ENCODE results near the gene DISC1.

Gene DISC1

DNA sequence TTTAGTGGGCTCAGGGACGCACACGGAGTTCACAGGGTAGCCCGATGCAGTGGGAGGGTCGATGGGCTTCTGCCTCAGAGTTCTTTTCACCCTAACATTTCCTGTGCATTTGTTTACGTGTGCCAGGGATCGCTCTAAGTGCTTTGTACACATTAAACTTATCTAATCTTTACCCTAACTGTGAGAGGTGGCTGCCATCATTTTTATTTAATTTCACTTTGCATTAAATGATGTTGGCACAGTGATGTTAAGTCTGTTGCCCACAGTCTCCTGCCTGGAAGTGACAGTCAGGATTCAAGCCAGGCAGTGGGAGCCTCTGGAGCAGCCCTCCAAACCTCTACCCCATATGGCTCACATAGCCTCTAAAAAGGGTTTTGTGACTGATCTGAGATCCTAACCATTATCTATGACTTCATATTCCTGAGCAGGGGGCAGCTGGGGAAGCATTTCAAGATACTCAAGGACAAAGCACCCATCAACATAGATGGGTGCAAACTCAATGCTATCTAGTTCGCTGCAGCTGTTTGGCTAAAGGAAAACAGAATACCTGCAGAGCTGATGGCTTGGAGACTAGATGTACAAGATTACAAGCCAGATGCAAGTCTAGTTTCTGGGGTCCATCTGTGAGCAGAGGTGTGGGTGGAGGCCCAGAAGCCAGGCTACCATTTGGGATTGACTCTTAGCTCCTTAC, 303.8 kb downstream of the DISC1 start:
- H3K14ac ChIP-seq (ENCODE audit: low read length) = no peak overlapping the region
- no peaks in the 10 kb centered on the region for H3K27me3 ChIP-seq (ENCODE audit: control insufficient read depth in 3 of 3, insufficient read depth in 3 of 3, low read depth in 1 of 3, low read length in 3 of 3)
- H3K4ac ChIP-seq (ENCODE audit: low read length) = no peak overlapping the region
- H3K36me3 ChIP-seq (replicated peaks in 1 of 2; ENCODE audit: control insufficient read depth in 2 of 2, insufficient read depth in 2 of 2, low read length in 2 of 2) = no peaks in the 10 kb centered on the region
- H3K79me1 ChIP-seq (ENCODE audit: low read depth, low read length) = no peaks in the 10 kb centered on the region
- no peak overlapping the region for H2AFZ ChIP-seq (ENCODE audit: low read length)
- H2AK5ac ChIP-seq (ENCODE audit: low read depth, low read length) = no peak overlapping the region
- peak overlapping the region; percentile 82 for H3K27ac ChIP-seq (replicated peaks; ENCODE audit: low read length)
- whole genome bisulfite sequencing, 2 donors (ENCODE audit: extremely low coverage in 2 of 2, insufficient read length in 2 of 2, insufficient replicate concordance in 1 of 2) = no CpG with 5 or more reads among the region's 7 CpGs
- H3K4me1 ChIP-seq (ENCODE audit: control insufficient read depth in 2 of 2, insufficient read depth in 1 of 2, low read depth in 1 of 2, low read length in 2 of 2) = peaks cover 9 to 43% of the 10 kb centered on the region in 2 donors
- no peak overlapping the region for H2BK15ac ChIP-seq (ENCODE audit: low read length)
- H3K9me3 ChIP-seq (replicated peaks in 1 of 2; ENCODE audit: control insufficient read depth in 2 of 2, insufficient read depth in 1 of 2, low read depth in 1 of 2, low read length in 2 of 2) = peaks cover 2 to 27% of the 10 kb centered on the region in 2 donors
- H3K9ac ChIP-seq (ENCODE audit: low read depth, low read length, poor library complexity) = no peak overlapping the region
- no peak overlapping the region for H3K23ac ChIP-seq (ENCODE audit: low read depth, low read length, poor library complexity)
- no peak overlapping the region for H2BK120ac ChIP-seq (ENCODE audit: low read depth, low read length)
- H4K91ac ChIP-seq (ENCODE audit: low read depth, low read length, poor library complexity) = no peak overlapping the region
- H2BK12ac ChIP-seq (ENCODE audit: low read length) = no peak overlapping the region
- no peak for DNase-seq (ENCODE audit: low spot score)
- no peak overlapping the region for H3K4me3 ChIP-seq (ENCODE audit: low read length in 2 of 2)
- no peak overlapping the region for H3K18ac ChIP-seq (ENCODE audit: low read length)
- H4K8ac ChIP-seq (ENCODE audit: low read depth, low read length) = no peak overlapping the region
- H3K4me2 ChIP-seq (ENCODE audit: insufficient read depth, low read length, poor library complexity, severe bottlenecking) = no peak overlapping the region
- H2BK5ac ChIP-seq (ENCODE audit: low read length) = no peak overlapping the region

- no peak overlapping the region for H3K18ac ChIP-seq (ENCODE audit: low read length)
- no peak overlapping the region for H2AK5ac ChIP-seq (ENCODE audit: low read depth, low read length)
- no peak overlapping the region for H3K4ac ChIP-seq (ENCODE audit: low read length)
- H3K9ac ChIP-seq (ENCODE audit: low read depth, low read length, poor library complexity) = no peak overlapping the region
- H2BK12ac ChIP-seq (ENCODE audit: low read length) = no peak overlapping the region
- peaks cover 14 to 48% of the 10 kb centered on the region in 2 donors for H3K4me1 ChIP-seq (ENCODE audit: control insufficient read depth in 2 of 2, insufficient read depth in 1 of 2, low read depth in 1 of 2, low read length in 2 of 2)
- no peak overlapping the region for H3K4me2 ChIP-seq (ENCODE audit: insufficient read depth, low read length, poor library complexity, severe bottlenecking)
- no peaks in the 10 kb centered on the region for H3K27me3 ChIP-seq (ENCODE audit: control insufficient read depth in 3 of 3, insufficient read depth in 3 of 3, low read depth in 1 of 3, low read length in 3 of 3)
- H2BK120ac ChIP-seq (ENCODE audit: low read depth, low read length) = no peak overlapping the region
- no peak overlapping the region for H3K14ac ChIP-seq (ENCODE audit: low read length)
- no peaks in the 10 kb centered on the region for H3K36me3 ChIP-seq (replicated peaks in 1 of 2; ENCODE audit: control insufficient read depth in 2 of 2, insufficient read depth in 2 of 2, low read length in 2 of 2)
- peaks cover 2 to 24% of the 10 kb centered on the region in 2 donors for H3K9me3 ChIP-seq (replicated peaks in 1 of 2; ENCODE audit: control insufficient read depth in 2 of 2, insufficient read depth in 1 of 2, low read depth in 1 of 2, low read length in 2 of 2)
- DNase-seq (ENCODE audit: low spot score) = no peak
- no peak overlapping the region for H2AFZ ChIP-seq (ENCODE audit: low read length)
- H3K23ac ChIP-seq (ENCODE audit: low read depth, low read length, poor library complexity) = no peak overlapping the region
- no peak overlapping the region for H3K4me3 ChIP-seq (ENCODE audit: low read length in 2 of 2)
- no CpG with 5 or more reads among the region's 4 CpGs for whole genome bisulfite sequencing, 2 donors (ENCODE audit: extremely low coverage in 2 of 2, insufficient read length in 2 of 2, insufficient replicate concordance in 1 of 2)
- no peak overlapping the region for H4K8ac ChIP-seq (ENCODE audit: low read depth, low read length)
- no peaks in the 10 kb centered on the region for H3K79me1 ChIP-seq (ENCODE audit: low read depth, low read length)
- H3K27ac ChIP-seq (replicated peaks; ENCODE audit: low read length) = no peak overlapping the region
- H4K91ac ChIP-seq (ENCODE audit: low read depth, low read length, poor library complexity) = no peak overlapping the region
- no peak overlapping the region for H2BK15ac ChIP-seq (ENCODE audit: low read length)
- no peak overlapping the region for H2BK5ac ChIP-seq (ENCODE audit: low read length)
These were observed 304.6 kb downstream of the DISC1 start for GRCh38 chr1:231931146-231931545.

GRCh38 chr1:231931846-231932454, 305.4 kb downstream of the DISC1 start:
- WGBS, 2 donors (ENCODE audit: extremely low coverage in 2 of 2, insufficient read length in 2 of 2, insufficient replicate concordance in 1 of 2) = no CpG with 5 or more reads among the region's 4 CpGs
- Histone ChIP-seq H3K79me1 (ENCODE audit: low read depth, low read length) (no peaks in the 10 kb centered on the region), H3K9ac (ENCODE audit: low read depth, low read length, poor library complexity) (no peak overlapping the region), H3K14ac (ENCODE audit: low read length) (no peak overlapping the region), H2BK120ac (ENCODE audit: low read depth, low read length) (no peak overlapping the region), H3K27me3 (ENCODE audit: control insufficient read depth in 3 of 3, insufficient read depth in 3 of 3, low read depth in 1 of 3, low read length in 3 of 3) (no peaks in the 10 kb centered on the region), H4K8ac (ENCODE audit: low read depth, low read length) (no peak overlapping the region), H2BK15ac (ENCODE audit: low read length) (no peak overlapping the region), H3K4me3 (ENCODE audit: low read length in 2 of 2) (no peak overlapping the region), H3K18ac (ENCODE audit: low read length) (no peak overlapping the region), H2BK5ac (ENCODE audit: low read length) (no peak overlapping the region), H2AK5ac (ENCODE audit: low read depth, low read length) (no peak overlapping the region), H4K91ac (ENCODE audit: low read depth, low read length, poor library complexity) (no peak overlapping the region), H3K9me3 (replicated peaks in 1 of 2; ENCODE audit: control insufficient read depth in 2 of 2, insufficient read depth in 1 of 2, low read depth in 1 of 2, low read length in 2 of 2) (peaks cover 2 to 24% of the 10 kb centered on the region in 2 donors), H3K27ac (replicated peaks; ENCODE audit: low read length) (no peak overlapping the region), H3K4ac (ENCODE audit: low read length) (no peak overlapping the region), H2AFZ (ENCODE audit: low read length) (no peak overlapping the region), H3K4me2 (ENCODE audit: insufficient read depth, low read length, poor library complexity, severe bottlenecking) (no peak overlapping the region), H2BK12ac (ENCODE audit: low read length) (no peak overlapping the region), H3K23ac (ENCODE audit: low read depth, low read length, poor library complexity) (no peak overlapping the region), H3K4me1 (ENCODE audit: control insufficient read depth in 2 of 2, insufficient read depth in 1 of 2, low read depth in 1 of 2, low read length in 2 of 2) (peaks cover 15 to 49% of the 10 kb centered on the region in 2 donors), H3K36me3 (replicated peaks in 1 of 2; ENCODE audit: control insufficient read depth in 2 of 2, insufficient read depth in 2 of 2, low read length in 2 of 2) (no peaks in the 10 kb centered on the region)
- no peak for DNase-seq (ENCODE audit: low spot score)

DNA sequence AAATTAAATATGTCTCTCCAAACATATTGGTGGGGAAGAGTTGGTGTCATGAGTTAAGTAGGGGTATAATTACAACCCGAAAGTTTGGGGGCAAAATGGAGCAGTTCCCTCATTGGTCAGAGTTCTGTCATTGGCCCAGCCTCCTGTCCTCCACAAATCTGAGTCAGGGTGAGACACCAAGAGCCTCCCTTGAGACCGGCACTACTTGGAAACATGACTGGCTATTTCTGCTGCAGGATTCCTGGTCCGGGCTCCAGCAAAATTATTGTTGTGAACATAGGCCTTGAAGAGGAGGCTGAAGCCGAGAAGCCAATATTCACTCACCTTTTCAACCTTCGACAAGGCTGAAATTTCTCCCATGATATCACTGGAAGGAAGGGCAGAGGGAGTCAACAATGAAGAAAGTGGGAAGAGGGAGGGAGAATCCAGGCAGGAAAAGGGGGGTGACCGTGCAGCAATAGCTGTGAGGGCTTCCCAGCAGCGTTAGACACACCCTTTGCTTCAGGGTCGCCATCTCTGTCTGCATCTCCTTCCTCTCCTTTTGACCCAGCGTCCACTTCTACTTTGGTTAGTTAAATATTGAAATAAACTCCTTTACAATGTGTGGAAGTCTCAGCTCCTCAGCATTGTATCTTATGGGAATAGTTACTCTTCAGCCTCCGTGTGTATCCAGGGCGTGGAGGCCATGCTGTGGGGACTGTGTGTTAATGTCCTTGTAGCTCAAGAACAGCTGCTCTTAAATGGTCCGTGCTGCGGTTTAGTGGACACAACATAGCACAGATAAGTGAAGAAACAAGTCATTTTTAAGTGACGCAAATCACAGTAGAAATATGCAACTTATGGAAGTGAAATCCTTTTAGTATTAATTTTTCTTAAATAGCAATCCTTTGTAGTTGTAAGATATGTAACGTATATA, 307.4 kb downstream of the DISC1 start:
- Histone ChIP-seq H3K4ac (ENCODE audit: low read length) (no peak overlapping the region), H4K91ac (ENCODE audit: low read depth, low read length, poor library complexity) (no peak overlapping the region), H2AK5ac (ENCODE audit: low read depth, low read length) (no peak overlapping the region), H2AFZ (ENCODE audit: low read length) (no peak overlapping the region), H2BK120ac (ENCODE audit: low read depth, low read length) (no peak overlapping the region), H3K18ac (ENCODE audit: low read length) (no peak overlapping the region), H2BK12ac (ENCODE audit: low read length) (peak overlapping the region; percentile 47), H3K27me3 (ENCODE audit: control insufficient read depth in 3 of 3, insufficient read depth in 3 of 3, low read depth in 1 of 3, low read length in 3 of 3) (no peaks in the 10 kb centered on the region), H3K14ac (ENCODE audit: low read length) (no peak overlapping the region), H3K36me3 (replicated peaks in 1 of 2; ENCODE audit: control insufficient read depth in 2 of 2, insufficient read depth in 2 of 2, low read length in 2 of 2) (no peaks in the 10 kb centered on the region), H3K27ac (replicated peaks; ENCODE audit: low read length) (no peak overlapping the region), H3K4me2 (ENCODE audit: insufficient read depth, low read length, poor library complexity, severe bottlenecking) (no peak overlapping the region), H3K79me1 (ENCODE audit: low read depth, low read length) (no peaks in the 10 kb centered on the region), H3K23ac (ENCODE audit: low read depth, low read length, poor library complexity) (no peak overlapping the region), H3K4me1 (ENCODE audit: control insufficient read depth in 2 of 2, insufficient read depth in 1 of 2, low read depth in 1 of 2, low read length in 2 of 2) (peaks cover 17 to 50% of the 10 kb centered on the region in 2 donors), H4K8ac (ENCODE audit: low read depth, low read length) (no peak overlapping the region), H3K4me3 (ENCODE audit: low read length in 2 of 2) (no peak overlapping the region), H3K9me3 (replicated peaks in 1 of 2; ENCODE audit: control insufficient read depth in 2 of 2, insufficient read depth in 1 of 2, low read depth in 1 of 2, low read length in 2 of 2) (peaks cover 4 to 29% of the 10 kb centered on the region in 2 donors), H2BK15ac (ENCODE audit: low read length) (no peak overlapping the region), H2BK5ac (ENCODE audit: low read length) (no peak overlapping the region), H3K9ac (ENCODE audit: low read depth, low read length, poor library complexity) (no peak overlapping the region)
- DNase-seq (ENCODE audit: low spot score) = no peak
- WGBS, 2 donors (ENCODE audit: extremely low coverage in 2 of 2, insufficient read length in 2 of 2, insufficient replicate concordance in 1 of 2) = no CpG with 5 or more reads among the region's 15 CpGs

All from neuronal stem cell (in vitro differentiated cells).